GM23248 (cell line): ENCODE results near the gene PCDHGA1. TPM values are rescaled to one million over a fixed set of nuclear protein-coding genes. Genes with fewer than 3 reads are reported as not detected.
"Not testable (repeated sequence)": the region's sequence is repeated elsewhere in the genome, so short reads cannot be mapped to it uniquely, and the experiment has no call there.

ENCODE experiments used
- DNase-seq: peaks from one replicate; pipeline ENCODE4 v3.0.0-alpha.2; 2015
- H2AFZ ChIP-seq: fragments of 200-600 bp; sonication (generic); 2 replicates; pipeline ENCODE4 v1.6.1; 2016; ENCODE audit warnings: antibody characterized with exemption
- H3F3A ChIP-seq: fragments of 200-600 bp; sonication (generic); 2 replicates; pipeline ENCODE4 v1.6.1; 2016; ENCODE audit warnings: mild to moderate bottlenecking, antibody characterized with exemption, mixed run types; ENCODE audit not compliant: insufficient read depth
- H3K27ac ChIP-seq: fragments of 200-600 bp; sonication (generic); 2 replicates; pipeline ENCODE4 v1.5.1; 2016; ENCODE audit warnings: mild to moderate bottlenecking
- H3K27me3 ChIP-seq: fragments of 200-600 bp; sonication (generic); replicated peaks from 2 replicates; pipeline ENCODE4 v1.6.1; 2016; ENCODE audit warnings: mild to moderate bottlenecking; ENCODE audit not compliant: insufficient read depth
- H3K36me3 ChIP-seq: fragments of 200-600 bp; sonication (generic); 2 replicates; pipeline ENCODE4 v1.6.1; 2016; ENCODE audit warnings: low read depth, mild to moderate bottlenecking
- H3K4me1 ChIP-seq: fragments of 200-600 bp; sonication (generic); 2 replicates; pipeline ENCODE4 v1.6.1; 2016; ENCODE audit warnings: mild to moderate bottlenecking; ENCODE audit not compliant: insufficient read depth
- H3K4me2 ChIP-seq: fragments of 200-600 bp; sonication (generic); one replicate; pipeline ENCODE4 v1.6.1; 2016; ENCODE audit warnings: mild to moderate bottlenecking; ENCODE audit not compliant: unreplicated experiment
- H3K4me3 ChIP-seq: fragments of 200-600 bp; sonication (generic); 2 replicates; pipeline ENCODE4 v1.5.1; 2016; ENCODE audit warnings: mild to moderate bottlenecking
- H3K79me2 ChIP-seq: fragments of 200-600 bp; sonication (generic); 2 replicates; pipeline ENCODE4 v1.6.1; 2016; ENCODE audit warnings: mild to moderate bottlenecking; ENCODE audit not compliant: insufficient read depth
- H3K9ac ChIP-seq: fragments of 200-600 bp; sonication (generic); 2 replicates; pipeline ENCODE4 v1.6.1; 2016; ENCODE audit warnings: mild to moderate bottlenecking
- H3K9me2 ChIP-seq: fragments of 200-600 bp; sonication (generic); 2 replicates; pipeline ENCODE4 v1.6.1; 2016; ENCODE audit warnings: mixed run types, mild to moderate bottlenecking, moderate library complexity; ENCODE audit not compliant: insufficient read depth
- H3K9me3 ChIP-seq: fragments of 200-600 bp; sonication (generic); one replicate; pipeline ENCODE4 v1.6.1; 2017; ENCODE audit warnings: low read depth
- H4K20me1 ChIP-seq: fragments of 200-600 bp; sonication (generic); 2 replicates; pipeline ENCODE4 v1.6.0; 2016; ENCODE audit not compliant: insufficient read depth
- EZH2 ChIP-seq: fragments of 200-600 bp; sonication (generic); IDR thresholded peaks from 2 replicates; pipeline ENCODE4 v1.6.1; 2018; ENCODE audit warnings: antibody characterized with exemption, mild to moderate bottlenecking; ENCODE audit not compliant: insufficient read depth, poor library complexity, severe bottlenecking
- EZH2phosphoT487 ChIP-seq: fragments of 200-600 bp; sonication (generic); IDR thresholded peaks from 2 replicates; pipeline ENCODE4 v1.6.1; 2018; ENCODE audit warnings: antibody characterized with exemption, moderate library complexity, mild to moderate bottlenecking, low read depth; ENCODE audit not compliant: insufficient read depth
- WGBS, 2 experiments: methylation state at CpG; one replicate each; pipeline ENCODE4 v1.1.6; 2015 to 2017; ENCODE audit warnings: low lambda C conversion rate in 2 of 2, low coverage in 1 of 2; ENCODE audit errors: missing lambda C conversion rate in 2 of 2; 5-methylcytosine and 5-hydroxymethylcytosine counted together
- in situ Hi-C: fragments of 300-500 bp; cut with MboI; formaldehyde crosslinking; loops from 2 replicates; pipeline ENCODE4 v1.15.0; 2020
- polyA plus RNA-seq: library from polyadenylated mRNA; unstranded; fragments of >200 nt; fragmentation: Nextera tagmentation; extraction: Ambion mirVana; gene quantifications from 2 replicates; pipeline ENCODE4 v1.2.1, GENCODE V29; 2016
- total RNA-seq: library from RNA; depleted of rRNA; stranded (reverse); fragments of >200 nt; shearing (Covaris generic); gene quantifications from 2 replicates; pipeline ENCODE4 v1.2.3, GENCODE V29; 2014

The PCDHGA1 gene
- total and polyA plus RNA-seq, 2 experiments from 2014 or later: 0.63 to 1.8 TPM

GRCh38 chr5:141338538-141339306 lies 8.4 kb downstream of the PCDHGA1 start, which contains the start of gene PCDHGA2:
Gene PCDHGA2 (plus strand): TSS chr5:141338760.
- 18 to 21% methylated on average over 27 of the region's 27 CpGs for WGBS, 2 experiments
- Histone ChIP-seq H3K4me2 (peak within 1 kb of the TSS; percentile 58), H3K27me3 (no peaks in the 10 kb centered on the region), H3K9me2 (no peaks in the 10 kb centered on the region), H3K27ac (peak within 1 kb of the TSS; percentile 20), H3K36me3 (no peaks in the 10 kb centered on the region), H3F3A (no peaks in the 10 kb centered on the region), H3K4me1 (no peaks in the 10 kb centered on the region), H3K9me3 (no peaks in the 10 kb centered on the region), H3K4me3 (peak within 1 kb of the TSS; percentile 69), H3K79me2 (no peaks in the 10 kb centered on the region), H3K9ac (peak within 1 kb of the TSS; percentile 69), H4K20me1 (no peaks in the 10 kb centered on the region), H2AFZ (peak within 1 kb of the TSS; percentile 86)
- in situ Hi-C loops: loop anchor here (10.0 kb wide), 1 partner anchor 226 kb away; no protein-coding TSS in a partner anchor
- no peak for TF ChIP-seq EZH2
- no peak for TF ChIP-seq EZH2phosphoT487
- peak; percentile 72 for DNase-seq

DNA sequence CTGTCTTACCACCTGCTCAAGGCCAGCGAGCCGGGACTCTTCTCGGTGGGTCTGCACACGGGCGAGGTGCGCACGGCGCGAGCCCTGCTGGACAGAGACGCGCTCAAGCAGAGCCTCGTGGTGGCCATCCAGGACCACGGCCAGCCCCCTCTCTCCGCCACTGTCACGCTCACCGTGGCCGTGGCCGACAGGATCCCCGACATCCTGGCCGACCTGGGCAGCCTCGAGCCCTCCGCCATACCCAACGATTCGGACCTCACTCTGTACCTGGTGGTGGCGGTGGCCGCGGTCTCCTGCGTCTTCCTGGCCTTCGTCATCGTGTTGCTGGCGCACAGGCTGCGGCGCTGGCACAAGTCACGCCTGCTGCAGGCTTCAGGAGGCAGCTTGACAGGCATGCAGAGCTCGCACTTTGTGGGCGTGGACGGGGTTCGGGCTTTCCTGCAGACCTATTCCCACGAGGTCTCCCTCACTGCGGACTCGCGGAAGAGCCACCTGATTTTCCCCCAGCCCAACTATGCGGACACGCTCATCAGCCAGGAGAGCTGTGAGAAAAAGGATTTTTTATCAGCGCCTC lies 10.6 kb downstream of the PCDHGA1 start:
- H3K27ac ChIP-seq, H3K9ac ChIP-seq, H3K4me1 ChIP-seq, DNase-seq, H3K4me3 ChIP-seq, H3K79me2 ChIP-seq, H3K4me2 ChIP-seq, in situ Hi-C loops, H3K36me3 ChIP-seq, H3F3A ChIP-seq, H2AFZ ChIP-seq, H3K9me2 ChIP-seq, H3K9me3 ChIP-seq, H3K27me3 ChIP-seq, H4K20me1 ChIP-seq: not testable (repeated sequence)
- 53 to 60% methylated on average over 30 to 34 of the region's 45 CpGs for WGBS, 2 experiments

DNA sequence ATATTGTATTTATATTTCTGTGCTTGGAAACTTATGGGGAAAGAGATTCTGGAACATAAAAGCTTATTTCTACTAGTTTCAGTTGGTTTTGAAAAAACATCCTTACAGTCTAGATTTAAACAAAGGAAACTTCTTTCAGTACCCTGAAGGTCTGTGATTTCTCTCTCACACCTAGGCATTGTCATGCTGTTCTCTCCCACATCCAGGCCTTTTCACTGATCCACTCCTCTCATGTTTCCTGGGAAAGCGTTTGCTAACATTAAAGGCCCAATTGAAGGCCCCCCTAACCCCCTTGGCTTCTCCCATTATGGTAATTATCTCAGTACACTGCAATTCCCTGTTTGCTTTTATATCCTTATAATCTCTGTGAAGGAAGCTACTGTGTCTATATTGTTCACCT lies 12.5 kb downstream of the PCDHGA1 start:
- Histone ChIP-seq H3K4me3 (0 out of 2 replicates have a peak overlapping the region, but pooled peaks have one; percentile 4), H4K20me1 (no peaks in the 10 kb centered on the region), H3K36me3 (no peaks in the 10 kb centered on the region), H3K4me1 (no peaks in the 10 kb centered on the region), H3K4me2 (no peak overlapping the region), H2AFZ (peak overlapping the region; percentile 70; the same call in 1 of the 2 replicates), H3K9me2 (no peaks in the 10 kb centered on the region), H3F3A (no peaks in the 10 kb centered on the region), H3K9ac (no peak overlapping the region), H3K79me2 (no peaks in the 10 kb centered on the region), H3K27me3 (no peaks in the 10 kb centered on the region), H3K27ac (no peak overlapping the region), H3K9me3 (no peaks in the 10 kb centered on the region)
- DNase-seq: no peak
- TF ChIP-seq EZH2: no peak
- no peak for TF ChIP-seq EZH2phosphoT487
- 5 to 7% methylated on average over 1 of the region's 1 CpG for WGBS, 2 experiments
- in situ Hi-C loops: no loop called here

- H3K9ac ChIP-seq: peak within 1 kb of the TSS; percentile 73
- H4K20me1 ChIP-seq: no peaks in the 10 kb centered on the region
- no peaks in the 10 kb centered on the region for H3F3A ChIP-seq
- H3K79me2 ChIP-seq: no peaks in the 10 kb centered on the region
- in situ Hi-C loops: no loop called here
- H3K27ac ChIP-seq: peak within 1 kb of the TSS; percentile 61
- 19 to 22% methylated on average over 9 of the region's 9 CpGs for WGBS, 2 experiments
- H3K27me3 ChIP-seq: no peaks in the 10 kb centered on the region
- no peaks in the 10 kb centered on the region for H3K9me3 ChIP-seq
- H3K36me3 ChIP-seq: no peaks in the 10 kb centered on the region
- H3K4me2 ChIP-seq: peak within 1 kb of the TSS; percentile 54
- H3K4me3 ChIP-seq: peak within 1 kb of the TSS; percentile 71
- DNase-seq: peak; percentile 83
- TF ChIP-seq EZH2phosphoT487 (no peak), EZH2 (no peak)
- no peaks in the 10 kb centered on the region for H3K4me1 ChIP-seq
- H2AFZ ChIP-seq: peak within 1 kb of the TSS; percentile 70
- no peaks in the 10 kb centered on the region for H3K9me2 ChIP-seq
Observed at GRCh38 chr5:141343242-141343952, 13.1 kb downstream of the PCDHGA1 start, which contains the start of gene PCDHGA3. Gene PCDHGA3 (plus strand): TSS chr5:141343829. CDS start chr5:141344034, 205 bp downstream.
